ENCODE results near the gene PTPRC.

PTPRC gene

DNA sequence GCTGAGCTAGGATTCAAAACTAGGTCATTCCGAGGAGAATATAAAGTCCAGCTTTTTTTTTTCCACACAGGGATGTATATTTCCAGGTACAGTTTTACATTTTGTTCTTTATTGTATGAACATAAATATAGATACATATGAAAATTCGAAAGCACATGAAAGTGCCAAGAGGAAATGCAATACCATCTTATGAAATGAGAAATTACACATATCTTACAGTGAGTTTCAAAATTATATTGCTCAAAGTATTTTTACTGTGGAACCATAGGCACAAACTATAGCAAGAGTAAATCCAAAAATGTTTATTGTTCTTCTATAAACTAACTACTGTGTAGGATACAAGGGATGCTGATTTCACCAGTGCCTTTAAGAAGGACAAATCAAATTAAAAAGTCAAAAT is 39.0 kb downstream of the PTPRC start:
- DNase-seq (ENCODE audit: low read depth), result no peak
- TF ChIP-seq, protein P1, sequence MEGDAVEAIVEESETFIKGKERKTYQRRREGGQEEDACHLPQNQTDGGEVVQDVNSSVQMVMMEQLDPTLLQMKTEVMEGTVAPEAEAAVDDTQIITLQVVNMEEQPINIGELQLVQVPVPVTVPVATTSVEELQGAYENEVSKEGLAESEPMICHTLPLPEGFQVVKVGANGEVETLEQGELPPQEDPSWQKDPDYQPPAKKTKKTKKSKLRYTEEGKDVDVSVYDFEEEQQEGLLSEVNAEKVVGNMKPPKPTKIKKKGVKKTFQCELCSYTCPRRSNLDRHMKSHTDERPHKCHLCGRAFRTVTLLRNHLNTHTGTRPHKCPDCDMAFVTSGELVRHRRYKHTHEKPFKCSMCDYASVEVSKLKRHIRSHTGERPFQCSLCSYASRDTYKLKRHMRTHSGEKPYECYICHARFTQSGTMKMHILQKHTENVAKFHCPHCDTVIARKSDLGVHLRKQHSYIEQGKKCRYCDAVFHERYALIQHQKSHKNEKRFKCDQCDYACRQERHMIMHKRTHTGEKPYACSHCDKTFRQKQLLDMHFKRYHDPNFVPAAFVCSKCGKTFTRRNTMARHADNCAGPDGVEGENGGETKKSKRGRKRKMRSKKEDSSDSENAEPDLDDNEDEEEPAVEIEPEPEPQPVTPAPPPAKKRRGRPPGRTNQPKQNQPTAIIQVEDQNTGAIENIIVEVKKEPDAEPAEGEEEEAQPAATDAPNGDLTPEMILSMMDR (IDR thresholded peaks at IDR 0.05; ENCODE audit: insufficient read depth, low read depth, low read length, missing control alignments), result no peak
- no peak overlapping the region for H3K4me3 ChIP-seq (ENCODE audit: low read length)

DNA sequence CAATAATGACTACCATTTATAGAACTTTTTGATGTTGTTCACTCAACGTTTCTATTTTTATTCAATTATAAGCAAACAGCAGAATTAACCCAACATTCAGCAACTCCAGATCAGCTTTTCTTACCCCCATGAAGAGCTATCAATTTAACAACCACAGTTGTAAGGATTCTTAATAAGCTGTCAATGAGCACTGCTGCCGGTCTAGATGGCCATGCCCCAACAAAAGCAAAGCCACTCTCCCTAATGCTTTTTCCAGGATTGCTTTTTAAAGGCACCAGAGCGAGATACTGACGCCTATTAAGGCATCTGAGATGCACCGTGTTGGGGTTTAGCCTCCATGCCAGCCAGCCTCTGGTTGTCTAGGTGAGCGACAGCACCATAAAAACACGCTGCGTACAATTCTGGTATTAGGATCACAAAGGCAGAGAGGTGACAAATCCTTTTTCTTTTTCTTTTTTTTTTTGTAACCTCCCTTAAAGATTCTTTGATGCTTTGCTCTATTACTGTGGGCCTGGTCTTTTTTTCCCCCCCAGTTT is 39.5 kb downstream of the PTPRC start:
- no peak overlapping the region for H3K4me3 ChIP-seq (ENCODE audit: low read length)
- DNase-seq (ENCODE audit: low read depth), result no peak
- TF ChIP-seq, protein P1 (IDR thresholded peaks at IDR 0.05; ENCODE audit: insufficient read depth, low read depth, low read length, missing control alignments), result no peak

DNA sequence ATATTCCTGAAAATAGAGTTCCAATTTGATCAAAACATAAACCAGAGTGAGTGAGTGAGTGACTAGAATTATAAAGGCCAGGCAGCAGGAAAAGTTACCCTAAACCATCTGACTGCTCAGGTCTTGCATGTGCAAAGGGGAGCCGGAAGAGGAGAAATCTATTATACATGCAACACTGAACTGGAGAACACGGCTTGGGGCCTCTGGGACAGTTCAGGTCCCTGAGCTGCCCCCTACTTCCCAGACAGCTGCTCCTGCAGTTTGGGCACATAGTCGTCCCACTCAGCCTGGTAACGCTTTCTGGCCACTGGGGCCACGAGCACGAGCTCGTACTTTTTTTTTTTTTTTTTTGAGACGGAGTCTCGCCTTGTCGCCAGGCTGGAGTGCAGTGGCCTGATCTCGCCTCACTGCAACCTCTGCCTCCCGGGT is 40.1 kb downstream of the PTPRC start:
- TF ChIP-seq, protein P1 (IDR thresholded peaks at IDR 0.05; ENCODE audit: insufficient read depth, low read depth, low read length, missing control alignments), result no peak
- DNase-seq (ENCODE audit: low read depth), result no peak
- H3K4me3 ChIP-seq (ENCODE audit: low read length), result no peak overlapping the region

DNA sequence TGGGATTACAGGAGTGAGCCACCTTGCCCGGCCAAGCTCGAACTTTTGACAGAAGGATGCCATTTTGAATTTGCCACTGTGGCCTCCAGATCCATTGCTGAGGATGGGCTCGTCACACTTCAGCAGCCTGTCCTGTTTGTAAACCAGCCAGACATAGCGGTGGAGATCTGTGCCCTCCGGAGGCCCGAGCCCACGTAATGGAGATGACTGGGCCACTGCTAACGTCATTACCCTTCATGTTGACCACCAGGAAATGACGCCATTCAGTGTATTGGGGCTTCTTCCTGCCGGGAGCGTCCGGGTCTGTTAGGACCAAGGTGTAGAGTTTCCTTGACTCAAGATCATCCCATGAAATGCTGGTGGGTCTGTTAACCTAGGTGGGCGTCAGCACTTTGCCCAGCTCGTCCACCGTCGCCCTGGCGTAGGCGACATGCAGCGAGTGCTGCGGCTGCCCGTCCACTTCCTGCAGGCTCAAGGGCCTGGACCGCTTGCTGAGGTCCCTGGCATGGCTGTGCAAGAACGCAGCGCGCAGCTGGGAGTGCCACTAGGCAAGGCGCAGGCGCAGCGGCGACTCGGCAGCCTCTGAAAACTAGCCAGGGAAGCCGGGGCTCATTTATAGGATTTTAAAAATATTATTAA is 40.8 kb downstream of the PTPRC start:
- H3K4me3 ChIP-seq (ENCODE audit: low read length), result no peak overlapping the region
- TF ChIP-seq, protein P1 (IDR thresholded peaks at IDR 0.05; ENCODE audit: insufficient read depth, low read depth, low read length, missing control alignments), result no peak
- no peak for DNase-seq (ENCODE audit: low read depth)

DNA sequence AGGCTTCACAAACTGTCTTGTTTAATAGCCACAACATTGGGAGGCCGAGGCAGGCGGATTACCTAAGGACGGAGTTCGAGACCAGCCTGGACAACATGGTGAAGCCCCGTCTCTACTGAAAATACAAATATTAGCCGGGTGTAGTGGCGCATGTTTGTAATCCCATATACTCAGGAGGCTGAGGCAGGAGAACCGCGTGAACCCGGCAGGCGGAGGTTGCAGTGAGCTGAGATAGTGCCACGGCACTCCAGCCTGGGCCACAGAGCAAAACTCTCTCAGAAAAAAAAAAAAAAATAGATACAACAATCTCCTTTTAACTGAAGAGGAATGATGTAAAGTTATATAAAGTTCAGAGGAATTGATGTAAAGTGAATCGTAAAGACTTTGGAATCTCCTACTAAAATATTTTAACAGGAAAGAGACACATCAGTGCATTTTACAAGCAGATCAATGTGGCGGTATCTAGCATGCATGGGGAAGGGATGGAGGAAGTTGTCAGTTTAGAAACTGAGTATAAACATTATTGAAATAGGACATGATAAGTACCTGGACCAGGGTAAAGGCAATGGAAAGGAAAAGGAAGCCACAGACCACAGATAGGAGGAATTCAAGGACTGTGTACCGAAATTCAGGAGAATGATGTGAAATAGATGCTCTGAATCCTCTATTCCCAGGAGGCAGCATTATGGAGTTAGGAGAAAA is 41.5 kb downstream of the PTPRC start:
- no peak for DNase-seq (ENCODE audit: low read depth)
- no peak overlapping the region for H3K4me3 ChIP-seq (ENCODE audit: low read length)
- TF ChIP-seq, protein P1 (IDR thresholded peaks at IDR 0.05; ENCODE audit: insufficient read depth, low read depth, low read length, missing control alignments), result no peak

DNA sequence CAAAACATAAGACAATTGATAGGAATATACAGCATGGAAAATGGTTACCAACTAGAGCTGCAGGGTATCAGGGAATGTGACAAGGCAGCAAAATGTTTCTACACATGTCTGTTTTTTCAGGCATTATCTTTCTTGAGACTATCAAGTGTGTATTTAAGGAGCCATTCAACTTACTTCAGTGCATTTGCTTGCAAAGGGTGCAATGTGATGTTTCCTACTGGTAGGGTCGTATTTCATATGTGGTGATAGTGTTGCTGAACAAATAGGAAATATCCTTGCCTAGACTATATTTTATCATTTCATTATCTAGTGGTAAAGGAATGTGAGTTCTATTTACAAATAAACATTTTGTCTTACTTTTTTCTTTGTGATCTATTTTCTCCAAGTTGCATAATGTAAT is 42.4 kb downstream of the PTPRC start:
- TF ChIP-seq, protein P1 (IDR thresholded peaks at IDR 0.05; ENCODE audit: insufficient read depth, low read depth, low read length, missing control alignments), result no peak
- H3K4me3 ChIP-seq (ENCODE audit: low read length), result no peak overlapping the region
- no peak for DNase-seq (ENCODE audit: low read depth)

Measured in epithelial cell of esophagus (primary cell).